Esophagus squamous epithelium (tissue), 4 donors: ENCODE measurements around the gene CACNB2.

ENCODE experiments used
- POLR2A ChIP-seq, 4 donors: fragments of 450-650 bp; IDR thresholded peaks; one replicate each; pipeline ENCODE4 v1.6.1; 2017; ENCODE audit warnings: antibody characterized with exemption in 4 of 4, mild to moderate bottlenecking in 4 of 4, moderate library complexity in 3 of 4
- TF ChIP-seq, protein P1 (sequence below), 6 experiments: fragments of 450-650 bp in 4 of 6; fragments of 200-600 bp in 2 of 6; sonication (generic) in 2 of 6; IDR thresholded peaks; one replicate each; pipeline ENCODE4 v1.5.1; 2016 to 2019; ENCODE audit warnings: antibody characterized with exemption in 6 of 6, mild to moderate bottlenecking in 4 of 6, moderate library complexity in 4 of 6

DNA sequence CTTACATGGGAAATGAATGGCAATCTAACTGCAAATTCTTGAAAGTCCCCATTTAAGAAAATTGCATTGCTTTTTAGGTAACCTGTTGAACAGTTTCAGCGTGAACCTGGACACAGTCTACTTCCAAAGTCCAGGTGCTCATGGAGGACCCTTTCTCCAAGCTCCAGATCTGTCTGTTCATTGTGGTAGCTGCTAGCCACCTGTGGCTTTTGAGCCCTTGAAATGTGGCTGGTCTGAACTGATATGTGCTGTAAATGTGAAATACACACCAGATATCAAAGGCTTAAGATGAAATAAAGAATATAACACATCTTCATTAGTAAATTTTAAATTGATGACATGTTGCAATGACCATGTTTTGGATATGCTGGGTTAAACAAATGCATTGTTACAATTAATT lies 4.2 kb downstream of the CACNB2 start:
- TF ChIP-seq, protein P1, sequence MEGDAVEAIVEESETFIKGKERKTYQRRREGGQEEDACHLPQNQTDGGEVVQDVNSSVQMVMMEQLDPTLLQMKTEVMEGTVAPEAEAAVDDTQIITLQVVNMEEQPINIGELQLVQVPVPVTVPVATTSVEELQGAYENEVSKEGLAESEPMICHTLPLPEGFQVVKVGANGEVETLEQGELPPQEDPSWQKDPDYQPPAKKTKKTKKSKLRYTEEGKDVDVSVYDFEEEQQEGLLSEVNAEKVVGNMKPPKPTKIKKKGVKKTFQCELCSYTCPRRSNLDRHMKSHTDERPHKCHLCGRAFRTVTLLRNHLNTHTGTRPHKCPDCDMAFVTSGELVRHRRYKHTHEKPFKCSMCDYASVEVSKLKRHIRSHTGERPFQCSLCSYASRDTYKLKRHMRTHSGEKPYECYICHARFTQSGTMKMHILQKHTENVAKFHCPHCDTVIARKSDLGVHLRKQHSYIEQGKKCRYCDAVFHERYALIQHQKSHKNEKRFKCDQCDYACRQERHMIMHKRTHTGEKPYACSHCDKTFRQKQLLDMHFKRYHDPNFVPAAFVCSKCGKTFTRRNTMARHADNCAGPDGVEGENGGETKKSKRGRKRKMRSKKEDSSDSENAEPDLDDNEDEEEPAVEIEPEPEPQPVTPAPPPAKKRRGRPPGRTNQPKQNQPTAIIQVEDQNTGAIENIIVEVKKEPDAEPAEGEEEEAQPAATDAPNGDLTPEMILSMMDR (IDR thresholded peaks at IDR 0.05): no peak
- TF ChIP-seq POLR2A (IDR thresholded peaks at IDR 0.05): no peak
